Endothelial cell of umbilical vein (primary cell): ENCODE results near the gene DIAPH2. TPM values are rescaled to one million over a fixed set of nuclear protein-coding genes. Genes with fewer than 3 reads are reported as not detected.

Experiments used
- BruUV-seq: library from RNA; stranded (reverse); fragments of 400-500 nt; replicated peaks from 2 replicates; lab custom pipeline; 2021; lab: Mats Ljungman, UMichigan
- CTCF ChIA-PET: fragments of 300-600, 350-600 bp; sonication (Branson Sonifier 250); formaldehyde crosslinking; loops from one replicate; lab custom pipeline; 2021; ENCODE audit warnings: antibody characterized with exemption, inconsistent platforms; lab: Charles Lee
- POLR2A ChIA-PET: fragments of 300-600, 350-600 bp; sonication (Branson Sonifier 250); formaldehyde crosslinking; loops from one replicate; lab custom pipeline; 2021; ENCODE audit warnings: antibody characterized with exemption, inconsistent platforms; lab: Charles Lee
- DNase-seq: peaks from one replicate; pipeline ENCODE4 v3.0.0-alpha.2; 2011; ENCODE audit warnings: low read depth, low spot score
- FAIRE-seq: peaks from 2 replicates; lab custom pipeline; 2011; peaks lifted over from hg19 to GRCh38; lab: Jason Lieb, UNC
- H2AFZ ChIP-seq: 2 replicates; pipeline ENCODE4 v1.6.0; 2012; ENCODE audit warnings: low read depth, low read length, control low read depth, inconsistent platforms
- H3K27ac ChIP-seq: 2 replicates; pipeline ENCODE4 v1.5.1; 2011; ENCODE audit warnings: low read depth, mild to moderate bottlenecking, control low read depth, low read length, moderate library complexity; ENCODE audit not compliant: insufficient read depth
- H3K27me3 ChIP-seq, 2 experiments: 2 replicates each; pipeline versions ENCODE4 v1.6.0 to v1.6.1; 2011; ENCODE audit warnings: low read length in 2 of 2, mixed read lengths in 1 of 2; ENCODE audit not compliant: control insufficient read depth in 2 of 2, insufficient read depth in 2 of 2
- H3K36me3 ChIP-seq, 2 experiments: 2 replicates in 1 of 2; 3 replicates in 1 of 2; pipeline ENCODE4 v1.5.1; 2011; ENCODE audit warnings: low read length in 2 of 2, mild to moderate bottlenecking in 1 of 2, moderate library complexity in 1 of 2; ENCODE audit not compliant: control insufficient read depth in 2 of 2, insufficient read depth in 2 of 2; ENCODE audit errors: extremely low read depth in 1 of 2
- H3K4me1 ChIP-seq: 3 replicates; pipeline ENCODE4 v1.5.1; 2011; ENCODE audit warnings: mild to moderate bottlenecking, low read length; ENCODE audit not compliant: control insufficient read depth, insufficient read depth; ENCODE audit errors: extremely low read depth
- H3K4me2 ChIP-seq: 2 replicates; pipeline ENCODE4 v1.6.1; 2011; ENCODE audit warnings: low read length, control low read depth, mixed read lengths; ENCODE audit not compliant: insufficient read depth
- H3K4me3 ChIP-seq, 3 experiments: fragments of 200-600 bp in 1 of 3; sonication (generic), shearing (Covaris generic) in 1 of 3; replicated peaks in 1 of 3; 2 replicates each; pipeline ENCODE4 v1.5.1; 2011 to 2016; ENCODE audit warnings: control low read depth in 3 of 3, low read length in 3 of 3, mild to moderate bottlenecking in 2 of 3, inconsistent platforms in 1 of 3, low read depth in 1 of 3, moderate library complexity in 1 of 3; ENCODE audit not compliant: insufficient read depth in 1 of 3
- H3K79me2 ChIP-seq: 2 replicates; pipeline ENCODE4 v1.6.0; 2012; ENCODE audit warnings: low read length, inconsistent platforms; ENCODE audit not compliant: control insufficient read depth, insufficient read depth
- H3K9ac ChIP-seq: replicated peaks from 2 replicates; pipeline ENCODE3; 2011; ENCODE audit warnings: low read length, control low read depth; ENCODE audit not compliant: insufficient read depth; ENCODE audit errors: extremely low read depth
- H3K9me1 ChIP-seq: replicated peaks from 3 replicates; pipeline ENCODE4 v1.6.0; 2011; ENCODE audit warnings: mild to moderate bottlenecking, low read length; ENCODE audit not compliant: control insufficient read depth, insufficient read depth; ENCODE audit errors: extremely low read depth
- H3K9me3 ChIP-seq: replicated peaks from 2 replicates; pipeline ENCODE4 v1.5.1; 2012; ENCODE audit warnings: low read length, inconsistent platforms; ENCODE audit not compliant: control insufficient read depth, insufficient read depth
- H4K20me1 ChIP-seq: replicated peaks from 2 replicates; pipeline ENCODE3; 2011; ENCODE audit warnings: mild to moderate bottlenecking, low read length; ENCODE audit not compliant: control insufficient read depth, insufficient read depth; ENCODE audit errors: extremely low read depth
- CTCF ChIP-seq, 2 donors: IDR thresholded peaks; 1 replicate in 1 of 2; 2 replicates in 1 of 2; pipeline ENCODE4 v1.5.1; 2011; ENCODE audit warnings: low read length in 2 of 2, mild to moderate bottlenecking in 2 of 2, moderate library complexity in 2 of 2, control low read depth in 1 of 2, inconsistent platforms in 1 of 2, low read depth in 1 of 2; ENCODE audit not compliant: insufficient read depth in 1 of 2; ENCODE audit errors: extremely low read depth in 1 of 2
- EZH2 ChIP-seq: IDR thresholded peaks from 2 replicates; pipeline ENCODE4 v1.6.1; 2012; ENCODE audit warnings: borderline replicate concordance, low read depth, mild to moderate bottlenecking, moderate library complexity, low read length, inconsistent platforms; ENCODE audit not compliant: severe bottlenecking
- FOS ChIP-seq: IDR thresholded peaks from 2 replicates; pipeline ENCODE4 v1.6.1; 2011; ENCODE audit warnings: mild to moderate bottlenecking, low read length, moderate library complexity, borderline replicate concordance; ENCODE audit not compliant: insufficient read depth
- GATA2 ChIP-seq: IDR thresholded peaks from 2 replicates; pipeline ENCODE4 v1.7.0; 2011; ENCODE audit warnings: low read depth, mild to moderate bottlenecking, moderate library complexity, mixed read lengths, low read length; ENCODE audit not compliant: insufficient read length, insufficient read depth
- JUN ChIP-seq: IDR thresholded peaks from 2 replicates; pipeline ENCODE4 v1.6.1; 2011; ENCODE audit warnings: borderline replicate concordance, low read depth; ENCODE audit not compliant: insufficient read length, insufficient read depth
- MAX ChIP-seq: IDR thresholded peaks from 2 replicates; pipeline ENCODE4 v1.6.1; 2011; ENCODE audit not compliant: insufficient read depth, insufficient read length
- MYC ChIP-seq: IDR thresholded peaks from one replicate; pipeline ENCODE4 v1.6.1; 2011; ENCODE audit warnings: mild to moderate bottlenecking, low read depth, low read length
- POLR2A ChIP-seq: IDR thresholded peaks from 2 replicates; pipeline ENCODE4 v1.6.1; 2012; ENCODE audit warnings: low read depth, mild to moderate bottlenecking, control low read depth, low read length
- POLR2AphosphoS5 ChIP-seq: IDR thresholded peaks from 2 replicates; pipeline ENCODE4 v1.6.1; 2012; ENCODE audit warnings: low read depth, mild to moderate bottlenecking, control low read depth, low read length, moderate library complexity; ENCODE audit not compliant: insufficient read depth
- dilution Hi-C: fragments of 300-500 bp; cut with MboI; formaldehyde crosslinking; loops from one replicate; pipeline ENCODE4 v1.15.0; 2019; ENCODE audit warnings: low sequenced_read_pairs; ENCODE audit not compliant: extremely low pct_ligation_motif_present
- intact Hi-C: fragments of 100-400 bp; cut with micrococcal nuclease; formaldehyde crosslinking; loops from one replicate; pipeline ENCODE4 v1.10.0; 2022
- polyA plus RNA-seq, 4 experiments: library from polyadenylated mRNA; depleted of rRNA in 3 of 4; stranded (reverse) in 3 of 4; unstranded in 1 of 4; fragments of >200 nt; gene quantifications; 2 replicates each; pipeline versions ENCODE4 v1.2.1 to v1.2.3, GENCODE V29; 2011 to 2012; ENCODE audit warnings: missing spikeins in 1 of 4
- total RNA-seq: library from RNA; stranded (reverse); gene quantifications from 2 replicates; pipeline ENCODE4 v1.2.3, GENCODE V29; 2021

DIAPH2 gene
- total and polyA plus RNA-seq, 2 donors (not counting 3 experiments of a cell fraction or from before 2014, with no cell fraction given): 3.0 to 30.0 TPM

- Histone ChIP-seq H2AFZ (no peak overlapping the region), H3K4me2 (no peak overlapping the region), H3K27ac (no peak overlapping the region), H3K9ac (no peak overlapping the region), H3K79me2 (no peaks in the 10 kb centered on the region), H4K20me1 (no peaks in the 10 kb centered on the region), H3K27me3 (no peaks in the 10 kb centered on the region), H3K9me3 (no peaks in the 10 kb centered on the region), H3K36me3 (no peaks in the 10 kb centered on the region), H3K4me1 (no peaks in the 10 kb centered on the region), H3K9me1 (no peaks in the 10 kb centered on the region), H3K4me3 (no peak overlapping the region)
- peak; percentile 2 for DNase-seq
- dilution Hi-C loops (no loop called here), intact Hi-C loops (no loop called here)
- ChIA-PET POLR2A (no interaction called here), CTCF (no interaction called here)
- TF ChIP-seq POLR2AphosphoS5 (no peak), MAX (no peak), GATA2 (no peak), MYC (no peak), JUN (no peak), FOS (no peak), EZH2 (no peak), POLR2A (no peak), CTCF (IDR thresholded peaks at IDR 0.05; ENCODE audit: extremely low read depth in 1 of 2, insufficient read depth in 1 of 2, low read depth in 1 of 2, low read length in 2 of 2) (no peak)
- BruUV-seq: no TSS peak
- FAIRE-seq: no peak
These were observed 205.1 kb downstream of the DIAPH2 start for GRCh38 chrX:96889726-96890125.
